Thoracic aorta (tissue), 2 donors: Measurements from ENCODE around the gene RIOK2. TPM values are rescaled to one million over a fixed set of nuclear protein-coding genes. Genes with fewer than 3 reads are reported as not detected.

Source experiments
- ATAC-seq: fragments of 150-250 bp; one replicate; pipeline ENCODE4 v1.8.0; 2017; ENCODE audit warnings: low read depth; ENCODE audit not compliant: insufficient number of reproducible peaks, low FRiP score
- DNase-seq: peaks from one replicate; pipeline ENCODE4 v3.0.0-alpha.2; 2020; ENCODE audit warnings: low spot score
- H3K27ac ChIP-seq, 2 donors: fragments of 200-600 bp; sonication (generic); 1 replicate in 1 of 2; 2 replicates in 1 of 2; pipeline ENCODE4 v1.5.1; 2016; ENCODE audit warnings: mild to moderate bottlenecking in 2 of 2, moderate library complexity in 2 of 2
- H3K27me3 ChIP-seq: fragments of 200-600 bp; sonication (generic); replicated peaks from 2 replicates; pipeline ENCODE4 v1.6.0; 2016; ENCODE audit warnings: mild to moderate bottlenecking; ENCODE audit not compliant: insufficient read depth
- H3K36me3 ChIP-seq: fragments of 200-600 bp; sonication (generic); one replicate; pipeline ENCODE4 v1.5.1; 2016
- H3K4me1 ChIP-seq, 2 donors: fragments of 200-600 bp; sonication (generic); 1 replicate in 1 of 2; 2 replicates in 1 of 2; pipeline versions ENCODE4 v1.5.1 to v1.6.0; 2016; ENCODE audit warnings: low read depth in 2 of 2, mild to moderate bottlenecking in 1 of 2; ENCODE audit not compliant: control insufficient read depth in 1 of 2
- H3K4me3 ChIP-seq: fragments of 200-600 bp; sonication (generic); 2 replicates; pipeline ENCODE4 v1.5.1; 2016; ENCODE audit warnings: mild to moderate bottlenecking
- H3K9me3 ChIP-seq: fragments of 200-600 bp; sonication (generic); 2 replicates; pipeline ENCODE4 v1.5.1; 2016
- total RNA-seq, 2 donors: library from RNA; depleted of rRNA; stranded (reverse); fragments of >200 nt; gene quantifications; one replicate each; pipeline versions ENCODE4 v1.1.0 to v1.2.3, GENCODE V29; 2016
- TF ChIP-seq, protein P1 (sequence below): fragments of 200-600 bp; sonication (generic); IDR thresholded peaks from one replicate; pipeline ENCODE4 v1.5.1; 2019; ENCODE audit warnings: antibody characterized with exemption

The RIOK2 gene
- total RNA-seq, 2 donors from 2014 or later, result 10.4 to 33.5 TPM

DNA sequence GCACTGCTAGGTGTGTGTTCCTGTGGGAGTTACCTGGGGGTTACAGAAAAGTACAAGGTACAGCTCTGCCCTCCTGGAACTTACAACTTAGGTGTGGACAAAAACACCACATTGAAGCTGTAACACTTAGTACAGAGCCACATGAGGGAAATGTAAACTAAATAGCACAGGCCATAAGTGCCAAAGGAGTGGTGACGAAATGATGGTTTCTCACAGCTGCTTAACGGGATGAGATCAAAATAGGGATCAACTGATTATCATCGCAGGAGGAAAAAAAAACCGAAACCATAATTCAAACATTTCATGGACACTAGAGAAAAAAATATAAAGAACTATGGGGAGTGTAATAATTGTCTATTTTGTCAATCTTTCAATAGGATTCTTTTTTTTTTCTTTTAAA is 46.6 kb downstream of the RIOK2 start:
- ATAC-seq, result no peak
- Histone ChIP-seq H3K4me1 (peaks cover 0 to 7% of the 10 kb centered on the region in 2 donors), H3K27me3 (no peaks in the 10 kb centered on the region), H3K9me3 (no peaks in the 10 kb centered on the region), H3K27ac (no peak overlapping the region), H3K36me3 (no peaks in the 10 kb centered on the region), H3K4me3 (no peak overlapping the region)
- TF ChIP-seq, protein P1, sequence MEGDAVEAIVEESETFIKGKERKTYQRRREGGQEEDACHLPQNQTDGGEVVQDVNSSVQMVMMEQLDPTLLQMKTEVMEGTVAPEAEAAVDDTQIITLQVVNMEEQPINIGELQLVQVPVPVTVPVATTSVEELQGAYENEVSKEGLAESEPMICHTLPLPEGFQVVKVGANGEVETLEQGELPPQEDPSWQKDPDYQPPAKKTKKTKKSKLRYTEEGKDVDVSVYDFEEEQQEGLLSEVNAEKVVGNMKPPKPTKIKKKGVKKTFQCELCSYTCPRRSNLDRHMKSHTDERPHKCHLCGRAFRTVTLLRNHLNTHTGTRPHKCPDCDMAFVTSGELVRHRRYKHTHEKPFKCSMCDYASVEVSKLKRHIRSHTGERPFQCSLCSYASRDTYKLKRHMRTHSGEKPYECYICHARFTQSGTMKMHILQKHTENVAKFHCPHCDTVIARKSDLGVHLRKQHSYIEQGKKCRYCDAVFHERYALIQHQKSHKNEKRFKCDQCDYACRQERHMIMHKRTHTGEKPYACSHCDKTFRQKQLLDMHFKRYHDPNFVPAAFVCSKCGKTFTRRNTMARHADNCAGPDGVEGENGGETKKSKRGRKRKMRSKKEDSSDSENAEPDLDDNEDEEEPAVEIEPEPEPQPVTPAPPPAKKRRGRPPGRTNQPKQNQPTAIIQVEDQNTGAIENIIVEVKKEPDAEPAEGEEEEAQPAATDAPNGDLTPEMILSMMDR, result no peak
- no peak for DNase-seq

DNA sequence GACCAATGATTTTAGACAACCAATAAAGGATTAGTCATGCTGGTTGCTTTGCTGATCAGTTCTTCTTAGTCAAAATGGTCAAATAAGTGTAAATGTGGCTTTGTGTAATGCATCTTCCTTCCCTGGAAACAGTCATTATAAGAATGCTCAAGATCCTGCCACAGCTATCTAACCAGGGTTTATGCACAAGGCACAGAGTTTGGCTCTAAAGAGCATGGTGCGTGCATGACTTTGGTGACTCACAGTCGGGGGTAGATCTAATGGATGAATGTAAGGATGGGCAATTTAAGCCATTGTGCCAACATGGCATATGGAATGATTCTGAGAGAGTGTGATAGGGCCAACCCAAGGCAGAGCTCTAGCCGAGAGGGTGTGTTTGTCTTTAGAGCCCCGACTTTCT is 47.2 kb downstream of the RIOK2 start:
- no peaks in the 10 kb centered on the region for H3K27me3 ChIP-seq

DNA sequence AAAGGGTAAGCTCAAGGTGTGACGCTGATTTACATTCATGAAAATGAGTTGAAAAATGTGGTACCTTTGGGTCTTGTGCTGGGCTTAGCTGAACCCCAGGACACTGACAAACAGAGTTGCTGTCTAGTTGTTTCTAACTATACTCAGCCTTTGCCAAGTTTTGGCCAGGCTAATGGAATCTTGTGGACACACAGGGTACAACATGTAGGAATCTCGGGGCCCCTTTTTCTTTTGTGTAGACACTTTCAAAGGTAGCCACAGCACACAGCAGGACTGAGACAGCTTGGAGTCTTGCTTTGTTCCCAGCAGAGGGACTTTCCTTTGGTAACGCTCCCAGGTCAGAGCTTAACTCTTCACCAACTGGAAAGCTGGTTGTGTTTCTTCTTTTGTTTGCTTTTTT is 48.4 kb downstream of the RIOK2 start:
- ATAC-seq (no peak), DNase-seq (no peak)
- no peak overlapping the region for H3K4me3 ChIP-seq
- no peaks in the 10 kb centered on the region for H3K36me3 ChIP-seq
- no peaks in the 10 kb centered on the region for H3K4me1 ChIP-seq
- no peaks in the 10 kb centered on the region for H3K9me3 ChIP-seq
- TF ChIP-seq, protein P1, result no peak
- no peak overlapping the region for H3K27ac ChIP-seq
- no peaks in the 10 kb centered on the region for H3K27me3 ChIP-seq

More for the DNA sequence above, 47.2 kb downstream of the RIOK2 start:
- H3K9me3 ChIP-seq, result no peaks in the 10 kb centered on the region
- H3K27ac ChIP-seq, result no peak overlapping the region
- ATAC-seq, result no peak
- H3K4me3 ChIP-seq, result no peak overlapping the region
- TF ChIP-seq, protein P1, result no peak
- DNase-seq, result no peak
- H3K36me3 ChIP-seq, result no peaks in the 10 kb centered on the region
- peaks cover 0 to 6% of the 10 kb centered on the region in 2 donors for H3K4me1 ChIP-seq

DNA sequence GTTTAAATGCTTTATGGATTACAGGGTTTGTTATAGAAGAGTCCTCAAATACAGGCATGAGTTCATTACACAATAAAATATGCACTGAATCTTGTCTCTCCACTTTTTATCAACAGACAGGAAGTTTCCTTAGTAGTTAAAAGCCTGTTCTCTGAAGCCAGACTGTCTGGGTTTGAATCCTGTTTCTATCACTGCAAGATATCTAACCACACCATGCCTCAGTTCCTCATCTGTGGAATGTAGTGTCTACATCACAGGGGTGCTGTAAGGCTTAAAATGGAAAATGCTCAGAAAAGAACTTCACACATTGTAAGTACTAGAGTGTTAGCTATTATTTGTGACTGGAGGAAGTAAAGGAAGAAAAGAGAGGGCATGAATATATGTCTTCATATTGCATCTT is 49.9 kb downstream of the RIOK2 start:
- H3K9me3 ChIP-seq, result no peaks in the 10 kb centered on the region
- ATAC-seq (no peak), DNase-seq (no peak)
- TF ChIP-seq, protein P1, result no peak
- peaks cover 1 to 3% of the 10 kb centered on the region in 2 donors for H3K4me1 ChIP-seq
- no peaks in the 10 kb centered on the region for H3K36me3 ChIP-seq
- no peak overlapping the region for H3K27ac ChIP-seq
- H3K27me3 ChIP-seq, result no peaks in the 10 kb centered on the region
- H3K4me3 ChIP-seq, result no peak overlapping the region

DNA sequence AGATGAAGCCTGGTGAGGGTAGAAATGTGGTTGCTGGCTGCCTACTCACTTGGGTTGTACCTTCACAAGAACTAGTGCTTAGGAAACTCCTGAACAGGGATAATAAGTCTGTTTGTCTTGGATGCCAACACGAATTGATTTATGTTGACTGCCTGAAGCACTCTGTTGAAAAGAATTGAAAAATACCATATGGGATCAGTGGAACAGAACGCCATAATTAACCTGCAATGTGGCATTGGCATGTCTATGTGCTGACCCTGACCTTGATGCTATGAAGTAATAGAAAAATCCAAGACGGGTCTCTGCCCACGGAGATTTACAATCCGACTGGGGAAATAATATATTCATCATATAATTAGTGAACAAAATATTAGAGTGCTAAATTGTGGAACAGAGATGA is 51.1 kb downstream of the RIOK2 start:
- Histone ChIP-seq H3K9me3 (no peaks in the 10 kb centered on the region), H3K27ac (no peak overlapping the region), H3K27me3 (no peaks in the 10 kb centered on the region), H3K36me3 (no peaks in the 10 kb centered on the region), H3K4me3 (no peak overlapping the region), H3K4me1 (peaks cover 6 to 8% of the 10 kb centered on the region in 2 donors)
- no peak for DNase-seq
- ATAC-seq, result no peak
- TF ChIP-seq, protein P1, result no peak
